ENCODE measurements around the gene KIF26B.
"Not testable (repeated sequence)": the region's sequence is repeated elsewhere in the genome, so short reads cannot be mapped to it uniquely, and the experiment has no call there.

Gene KIF26B

DNA sequence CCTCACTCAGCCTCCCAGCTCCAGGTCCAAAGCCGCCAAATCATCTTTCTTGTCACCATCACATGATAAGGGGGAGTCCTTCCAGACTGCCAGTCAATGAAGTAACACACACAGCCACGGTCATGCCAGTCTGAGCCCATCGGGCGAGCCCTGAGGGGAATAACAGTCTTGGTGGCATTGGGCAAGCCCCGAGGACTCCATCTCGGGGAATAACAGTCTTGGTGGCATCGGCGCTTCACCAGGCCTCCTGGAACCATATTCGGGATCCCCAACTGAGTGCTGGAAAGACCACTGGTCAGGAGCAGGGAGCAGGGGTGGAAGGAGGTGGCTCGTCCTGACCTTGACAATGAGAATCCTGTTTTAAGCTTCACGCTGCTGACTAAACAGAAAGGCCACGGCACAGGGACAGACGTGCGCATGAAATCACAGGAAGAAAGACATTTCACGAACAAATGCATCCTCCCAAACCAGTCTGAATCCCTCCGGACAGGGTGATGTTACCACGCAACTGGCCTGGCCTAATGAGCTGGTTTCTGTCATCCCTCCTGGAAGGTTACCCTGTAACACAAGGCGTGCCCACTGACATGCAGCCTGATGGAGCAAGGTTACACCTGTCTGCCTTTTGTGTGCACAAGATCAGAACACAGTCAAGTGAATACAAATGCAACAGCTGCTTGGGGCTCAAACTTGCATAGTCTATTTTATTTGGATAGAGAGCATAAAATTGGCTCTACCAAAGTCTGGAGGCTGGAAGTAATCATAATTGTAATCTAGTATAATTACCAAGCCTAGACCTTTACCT lies 517.4 kb downstream of the KIF26B start:
- peak; percentile 83 for DNase-seq

- not testable (repeated sequence) for DNase-seq
Measured at GRCh38 chr1:245672836-245673656, 518.3 kb downstream of the KIF26B start.

GRCh38 chr1:245673881-245674414 lies 519.2 kb downstream of the KIF26B start:
- no peak for DNase-seq

DNA sequence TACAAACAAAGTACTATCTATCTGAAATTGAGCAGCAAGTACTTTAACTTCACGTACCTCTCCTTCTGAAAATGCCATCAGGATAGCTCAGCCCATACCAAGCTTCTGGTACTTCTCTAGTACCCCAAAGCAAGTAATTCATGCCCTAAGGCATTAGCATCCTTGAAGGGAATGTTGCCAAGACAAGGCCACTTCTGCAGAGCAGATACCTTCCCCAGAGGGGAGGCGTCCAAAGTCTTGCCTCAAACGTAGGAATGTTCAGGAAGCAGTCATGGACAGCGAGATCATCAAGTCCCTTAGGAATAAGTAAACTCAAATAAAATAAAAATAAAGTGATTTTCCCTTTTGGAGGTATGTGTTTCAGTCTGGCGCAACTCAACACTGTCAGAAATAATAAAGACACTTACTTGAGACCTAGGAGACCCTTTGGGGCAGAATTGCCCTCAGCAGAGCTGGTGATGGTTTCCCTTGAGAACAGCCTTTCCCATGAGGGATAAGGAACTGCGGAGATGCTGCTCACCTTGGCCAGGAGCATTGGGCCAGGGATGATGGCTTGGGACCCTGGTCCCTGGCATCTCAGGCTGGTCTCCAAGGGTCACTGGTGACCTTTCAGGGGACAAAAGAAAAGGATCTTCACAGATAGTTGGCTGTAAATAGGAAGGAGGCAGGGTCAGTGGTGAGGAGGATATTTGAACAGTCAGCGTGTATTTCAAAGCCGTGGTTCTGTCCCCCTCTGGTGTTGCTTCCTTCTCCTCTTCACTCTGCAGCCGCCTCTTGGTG lies 522.9 kb downstream of the KIF26B start:
- no peak for DNase-seq

GRCh38 chr1:245678860-245679411 lies 524.2 kb downstream of the KIF26B start:
- DNase-seq: peak; percentile 50

DNA sequence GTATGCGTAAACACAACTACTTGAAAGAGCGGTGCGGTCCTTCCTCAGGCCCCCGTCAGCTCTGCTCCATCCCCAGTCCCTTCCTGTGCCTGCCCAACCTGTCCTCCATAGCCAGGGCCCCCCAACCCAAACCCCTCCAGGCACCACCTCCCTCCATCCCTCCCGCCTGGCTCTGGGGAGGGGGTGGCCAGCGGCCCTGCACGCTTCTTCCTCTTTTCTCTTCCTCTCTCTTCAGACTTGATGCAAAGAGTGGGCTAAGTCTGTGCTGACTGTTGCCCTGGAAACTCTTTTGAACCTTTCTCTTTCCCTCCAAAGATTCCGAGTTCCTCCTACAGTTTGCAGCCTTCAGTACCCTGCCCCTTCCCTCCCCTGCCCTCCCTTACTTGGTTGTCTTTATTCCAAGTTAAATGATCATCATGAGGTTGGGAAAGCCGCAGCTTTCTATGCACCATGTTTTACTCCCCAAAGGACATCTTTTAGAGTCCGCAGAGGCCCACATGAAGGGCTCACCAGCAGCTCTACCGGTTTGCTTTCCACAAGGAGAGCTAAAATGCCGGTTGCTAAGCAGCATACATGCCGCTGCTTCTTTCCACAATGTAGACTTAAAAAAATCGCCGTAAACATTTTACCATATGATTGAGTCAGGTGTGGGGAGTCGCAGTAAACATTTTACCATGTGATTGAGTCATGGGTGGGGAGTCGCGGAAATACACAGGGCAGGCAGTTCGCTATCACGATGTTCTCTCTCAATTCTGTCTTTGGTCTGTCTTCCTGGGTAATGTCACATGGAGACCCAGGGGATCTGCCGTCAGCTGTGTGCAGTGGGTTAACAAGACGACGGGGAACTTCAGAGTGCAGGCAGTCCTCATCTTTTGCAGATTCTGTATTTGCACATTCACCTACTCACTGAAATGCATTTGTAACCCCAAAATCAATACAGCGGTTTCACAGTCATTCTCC lies 525.3 kb downstream of the KIF26B start:
- DNase-seq: no peak

GRCh38 chr1:245682638-245683628 lies 528.1 kb downstream of the KIF26B start:
- DNase-seq: no peak

GRCh38 chr1:245683676-245684075 lies 528.9 kb downstream of the KIF26B start:
- DNase-seq: no peak

DNA sequence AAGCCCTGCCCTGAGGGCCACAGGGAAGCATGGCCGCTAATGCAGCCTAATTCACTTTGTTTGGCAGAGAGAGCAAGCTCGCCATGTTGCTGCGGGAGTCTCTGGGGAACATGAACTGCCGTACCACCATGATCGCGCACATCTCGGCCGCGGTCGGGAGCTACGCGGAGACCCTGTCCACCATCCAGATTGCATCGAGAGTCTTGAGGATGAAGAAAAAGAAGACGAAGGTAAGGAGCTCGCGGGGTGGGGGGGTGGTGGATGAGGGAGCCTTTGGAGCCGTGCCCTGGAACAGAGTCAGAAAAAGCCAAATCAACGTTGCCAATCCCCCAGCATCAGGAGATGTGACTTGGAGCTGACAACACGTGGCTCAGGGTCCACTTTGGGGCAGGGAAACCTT lies 529.4 kb downstream of the KIF26B start:
- DNase-seq: no peak

- no peak for DNase-seq
Measured at GRCh38 chr1:245684571-245684970, 529.8 kb downstream of the KIF26B start.

DNA sequence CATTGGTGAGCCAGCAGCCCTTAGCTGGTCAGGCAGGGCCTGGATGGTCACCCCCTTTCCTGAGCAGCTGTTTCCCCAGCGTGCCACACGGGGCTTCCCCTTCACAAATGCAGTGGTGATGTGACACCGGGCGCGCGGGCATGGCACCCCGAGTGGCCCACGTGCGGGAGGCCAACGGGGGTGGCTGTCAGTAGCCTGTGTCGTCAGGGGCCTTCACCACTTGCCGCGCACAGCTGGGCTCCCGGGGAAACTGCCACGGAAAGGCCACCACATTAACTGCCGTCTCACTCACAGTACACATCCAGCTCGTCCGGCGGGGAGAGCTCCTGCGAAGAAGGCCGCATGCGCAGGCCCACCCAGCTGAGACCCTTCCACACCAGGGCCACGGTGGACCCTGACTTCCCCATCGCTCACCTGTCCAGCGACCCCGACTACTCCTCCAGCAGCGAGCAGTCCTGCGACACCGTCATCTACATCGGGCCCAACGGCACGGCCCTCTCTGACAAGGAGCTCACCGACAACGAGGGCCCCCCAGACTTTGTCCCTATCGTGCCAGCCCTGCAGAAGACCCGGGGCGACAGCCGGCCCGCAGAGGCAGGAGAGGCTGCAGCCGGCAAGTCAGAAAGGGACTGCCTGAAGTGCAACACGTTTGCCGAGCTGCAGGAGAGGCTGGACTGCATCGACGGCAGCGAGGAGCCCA lies 530.5 kb downstream of the KIF26B start:
- DNase-seq: no peak

DNA sequence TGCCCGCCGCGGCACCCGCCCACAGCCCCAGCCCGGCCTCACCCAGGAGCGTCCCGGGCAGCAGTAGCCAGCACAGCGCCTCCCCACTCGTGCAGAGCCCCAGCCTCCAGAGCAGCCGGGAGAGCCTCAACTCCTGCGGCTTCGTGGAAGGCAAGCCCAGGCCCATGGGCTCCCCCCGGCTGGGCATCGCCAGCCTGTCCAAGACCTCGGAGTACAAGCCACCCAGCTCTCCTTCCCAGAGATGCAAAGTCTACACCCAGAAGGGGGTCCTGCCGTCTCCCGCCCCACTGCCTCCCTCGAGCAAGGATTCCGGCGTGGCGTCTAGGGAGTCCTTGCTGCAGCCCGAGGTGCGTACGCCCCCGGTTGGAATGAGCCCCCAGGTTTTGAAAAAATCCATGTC lies 531.2 kb downstream of the KIF26B start:
- DNase-seq: no peak

GRCh38 chr1:245686446-245687030 lies 531.8 kb downstream of the KIF26B start:
- DNase-seq: no peak

- DNase-seq: no peak
Measured at GRCh38 chr1:245687152-245687635, 532.4 kb downstream of the KIF26B start.

- no peak for DNase-seq
Measured at GRCh38 chr1:245687636-245688535, 533.1 kb downstream of the KIF26B start.

GRCh38 chr1:245688536-245689453 lies 534.0 kb downstream of the KIF26B start:
- no peak for DNase-seq

All from NCI-H774 (cell line).